ENCODE measurements around the gene CCPG1.

Gene CCPG1

GRCh38 chr15:55387027-55387426 is 21.1 kb downstream of the CCPG1 start:
- DNase-seq (ENCODE audit: low read depth): no peak

- no peak for DNase-seq (ENCODE audit: low read depth)
Measured at GRCh38 chr15:55383687-55384086, 24.5 kb downstream of the CCPG1 start.

GRCh38 chr15:55381595-55381994 is 26.6 kb downstream of the CCPG1 start:
- DNase-seq (ENCODE audit: low read depth): no peak

- no peak for DNase-seq (ENCODE audit: low read depth)
Measured at GRCh38 chr15:55379095-55379494, 29.1 kb downstream of the CCPG1 start.

- no peak for DNase-seq (ENCODE audit: low read depth)
Measured at GRCh38 chr15:55372701-55373440, 35.3 kb downstream of the CCPG1 start.

GRCh38 chr15:55366981-55367380 is 41.2 kb downstream of the CCPG1 start:
- DNase-seq (ENCODE audit: low read depth): no peak

GRCh38 chr15:55362641-55363040 is 45.5 kb downstream of the CCPG1 start:
- DNase-seq (ENCODE audit: low read depth): no peak

GRCh38 chr15:55361048-55361447 is 47.1 kb downstream of the CCPG1 start:
- no peak for DNase-seq (ENCODE audit: low read depth)

GRCh38 chr15:55360256-55360655 is 47.9 kb downstream of the CCPG1 start:
- no peak for DNase-seq (ENCODE audit: low read depth)

- no peak for DNase-seq (ENCODE audit: low read depth)
Measured at GRCh38 chr15:55358471-55358870, 49.7 kb downstream of the CCPG1 start.

- no peak for DNase-seq (ENCODE audit: low read depth)
Measured at GRCh38 chr15:55357774-55358173, 50.4 kb downstream of the CCPG1 start.

- DNase-seq (ENCODE audit: low read depth): no peak
Measured at GRCh38 chr15:55356985-55357585, 51.1 kb downstream of the CCPG1 start.

- no peak for DNase-seq (ENCODE audit: low read depth)
Measured at GRCh38 chr15:55353025-55353424, 55.1 kb downstream of the CCPG1 start.

- DNase-seq (ENCODE audit: low read depth): no peak
Measured at GRCh38 chr15:55349282-55349681, 58.9 kb downstream of the CCPG1 start.

- DNase-seq (ENCODE audit: low read depth): no peak
Measured at GRCh38 chr15:55348281-55348778, 59.8 kb downstream of the CCPG1 start.

GRCh38 chr15:55344206-55344605 is 64.0 kb downstream of the CCPG1 start:
- DNase-seq (ENCODE audit: low read depth): no peak

- no peak for DNase-seq (ENCODE audit: low read depth)
Measured at GRCh38 chr15:55343168-55343567, 65.0 kb downstream of the CCPG1 start.

- DNase-seq (ENCODE audit: low read depth): no peak
Measured at GRCh38 chr15:55337160-55337559, 71.0 kb downstream of the CCPG1 start.

- DNase-seq (ENCODE audit: low read depth): no peak
Measured at GRCh38 chr15:55334997-55335396, 73.2 kb downstream of the CCPG1 start.

- no peak for DNase-seq (ENCODE audit: low read depth)
Measured at GRCh38 chr15:55334371-55334770, 73.8 kb downstream of the CCPG1 start.

GRCh38 chr15:55327387-55327786 is 80.8 kb downstream of the CCPG1 start:
- no peak for DNase-seq (ENCODE audit: low read depth)

- DNase-seq (ENCODE audit: low read depth): no peak
Measured at GRCh38 chr15:55322467-55322866, 85.7 kb downstream of the CCPG1 start.

GRCh38 chr15:55320963-55321362 is 87.2 kb downstream of the CCPG1 start:
- no peak for DNase-seq (ENCODE audit: low read depth)

- DNase-seq (ENCODE audit: low read depth): no peak
Measured at GRCh38 chr15:55320238-55320550, 88.0 kb downstream of the CCPG1 start.
